Fibroblast of gingiva (primary cell): ENCODE results near the gene PSG6.
"Not testable (repeated sequence)": the region's sequence is repeated elsewhere in the genome, so short reads cannot be mapped to it uniquely, and the experiment has no call there.

Experiments used
- DNase-seq: peaks from one replicate; pipeline ENCODE4 v3.0.0-alpha.2; 2011; ENCODE audit warnings: low read depth

The PSG6 gene

GRCh38 chr19:42917634-42918033 is at the start of gene PSG6:
Gene PSG6, minus strand, starts transcription at chr19:42917894. Its CDS starts 102 bp downstream, at chr19:42917792.
- not testable (repeated sequence) for DNase-seq

GRCh38 chr19:42965176-42965575 is 47.5 kb upstream of the PSG6 start:
- DNase-seq: no peak

GRCh38 chr19:42961119-42961518 is 43.4 kb upstream of the PSG6 start:
- no peak for DNase-seq

DNA sequence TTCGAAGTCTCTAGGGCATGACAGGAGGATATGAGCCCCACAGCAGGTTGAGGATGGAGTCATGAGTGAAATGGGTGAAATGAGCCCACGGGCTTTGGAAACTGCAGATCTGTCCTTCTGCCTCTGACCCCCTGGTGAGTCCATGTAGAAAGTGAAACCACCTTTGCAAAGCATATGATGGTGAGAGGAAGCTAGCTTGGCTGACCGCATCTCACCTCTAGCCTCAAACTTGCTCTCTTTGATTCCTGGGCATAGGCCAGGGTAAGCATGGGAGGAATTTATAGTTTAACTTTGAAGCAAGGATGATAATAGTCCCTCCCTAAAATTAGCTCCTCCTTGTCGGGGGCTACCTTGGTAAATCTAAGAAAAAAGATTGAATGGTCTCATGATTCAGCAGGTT is 34.4 kb upstream of the PSG6 start:
- DNase-seq: not testable (repeated sequence)

GRCh38 chr19:42951476-42951875 is 33.8 kb upstream of the PSG6 start:
- not testable (repeated sequence) for DNase-seq

DNA sequence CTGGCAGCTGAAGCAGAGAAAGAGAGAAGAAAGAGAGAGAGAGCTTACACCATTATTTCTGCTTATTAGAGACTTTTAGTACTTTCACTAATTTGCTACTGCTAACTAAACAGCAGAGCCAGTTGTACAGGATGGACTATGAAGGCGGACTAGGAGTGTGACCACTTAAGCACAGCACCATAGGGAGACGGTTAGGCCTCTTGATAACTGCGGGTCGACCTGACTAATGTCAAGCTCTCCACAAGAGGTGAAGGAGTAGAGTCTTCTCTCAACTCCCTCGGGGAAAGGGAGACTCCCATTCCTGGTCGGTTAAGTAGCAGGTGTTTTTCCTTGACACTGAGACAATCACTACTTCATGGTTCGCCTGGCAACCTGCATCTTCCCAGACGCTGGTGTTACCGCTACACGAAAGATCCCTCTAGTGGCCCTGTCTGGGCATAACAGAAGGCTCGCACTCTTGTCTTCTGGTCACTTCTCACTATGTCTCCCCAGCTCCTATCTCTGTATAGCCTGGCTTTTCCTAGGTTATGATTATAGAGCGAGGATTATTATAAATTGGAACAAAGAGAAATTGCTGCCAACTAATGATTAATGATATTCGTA is 24.6 kb upstream of the PSG6 start:
- peak; percentile 18 for DNase-seq

DNA sequence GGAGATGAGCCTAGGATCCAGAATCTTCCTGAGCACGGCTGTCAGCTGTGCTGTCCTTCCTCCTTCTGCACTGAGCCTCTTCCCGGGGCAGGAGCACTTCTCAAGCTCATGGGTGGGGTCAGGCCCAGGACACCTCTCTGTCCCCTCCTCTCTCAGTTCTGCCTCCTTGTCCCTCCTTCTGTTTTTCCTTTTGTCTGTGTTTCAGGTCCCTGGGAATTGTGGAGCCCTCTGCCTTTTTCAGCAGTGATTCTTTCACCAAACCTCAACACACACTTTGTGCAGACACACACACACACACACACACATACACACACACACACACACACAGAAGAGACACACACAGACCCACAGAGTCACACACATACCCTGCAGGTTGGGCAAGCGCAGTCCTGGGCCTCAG is 19.4 kb upstream of the PSG6 start, which contains the start of gene PSG7:
Gene PSG7 (minus strand): TSS at position 101 of the 400 bp plus-strand sequence. CDS start 131 bp downstream, outside the sequence.
- not testable (repeated sequence) for DNase-seq

- not testable (repeated sequence) for DNase-seq
Observed at GRCh38 chr19:42934726-42935125, 17.0 kb upstream of the PSG6 start.

DNA sequence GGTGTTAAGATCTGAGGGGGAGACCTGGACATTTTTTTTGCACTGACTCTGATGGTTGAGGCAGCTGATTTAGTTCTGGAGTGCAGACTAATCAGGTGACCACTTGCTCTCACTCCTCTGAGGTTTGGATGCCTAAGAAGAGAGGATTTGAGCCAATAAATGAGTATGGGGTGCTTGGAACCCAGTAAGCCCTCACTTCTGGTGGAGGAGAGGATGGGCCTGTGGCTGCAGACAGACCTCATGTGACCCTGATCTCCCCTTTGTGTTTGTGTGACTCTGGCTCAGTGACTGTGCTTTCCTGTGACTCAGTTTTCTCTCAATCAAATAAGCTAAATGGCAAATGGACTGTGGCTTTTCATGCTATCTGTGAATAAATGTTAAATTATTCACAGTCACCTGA is 16.5 kb upstream of the PSG6 start:
- DNase-seq: not testable (repeated sequence)

DNA sequence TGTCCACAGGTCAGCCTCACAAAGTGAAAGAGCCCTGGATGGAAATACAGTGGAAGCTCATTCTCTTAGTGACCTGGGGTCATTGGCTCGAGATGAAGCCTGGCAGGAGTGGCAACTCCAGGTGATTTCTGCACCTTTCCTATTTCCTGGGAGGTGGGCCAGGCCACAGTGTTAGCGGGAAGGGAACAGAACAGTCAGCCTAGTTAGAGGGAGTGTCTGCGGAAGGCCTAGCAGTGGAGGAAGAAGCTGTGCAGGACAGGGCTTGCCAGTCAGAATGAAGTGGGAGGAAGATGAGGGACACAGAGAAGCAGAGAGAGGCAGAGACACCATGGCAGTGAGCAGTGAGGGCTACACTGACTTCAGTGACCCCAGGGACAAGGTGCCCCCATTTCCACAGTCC is 15.7 kb upstream of the PSG6 start:
- DNase-seq: not testable (repeated sequence)

DNA sequence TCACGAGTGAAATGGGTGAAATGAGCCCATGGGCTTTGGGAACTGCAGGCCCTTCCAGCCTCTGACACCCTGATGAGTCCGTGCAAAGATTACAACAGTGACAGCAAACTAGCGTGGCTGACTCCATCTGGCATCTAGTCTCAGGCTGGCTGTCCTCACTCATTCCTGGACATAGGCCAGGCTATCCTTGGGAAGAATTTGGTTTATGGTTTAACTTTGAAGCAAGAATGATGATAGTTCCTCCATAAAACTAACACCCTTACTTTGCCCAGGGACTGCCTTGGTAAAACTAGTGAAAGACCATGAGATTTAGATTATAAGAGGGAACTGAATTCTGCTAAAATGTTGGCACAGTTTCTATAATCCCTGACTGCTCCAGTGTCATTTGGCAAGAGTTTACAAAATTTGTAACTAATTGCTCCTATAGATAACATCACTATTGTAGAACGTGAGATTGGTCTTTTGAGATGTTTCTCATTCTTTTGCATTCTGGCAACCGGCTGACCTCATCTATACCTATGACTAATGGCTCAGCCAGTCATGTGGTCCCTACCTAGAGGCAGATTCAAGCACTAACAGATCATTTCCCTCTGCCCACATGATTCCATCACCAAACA is 14.9 kb upstream of the PSG6 start:
- peak; percentile 83 for DNase-seq

DNA sequence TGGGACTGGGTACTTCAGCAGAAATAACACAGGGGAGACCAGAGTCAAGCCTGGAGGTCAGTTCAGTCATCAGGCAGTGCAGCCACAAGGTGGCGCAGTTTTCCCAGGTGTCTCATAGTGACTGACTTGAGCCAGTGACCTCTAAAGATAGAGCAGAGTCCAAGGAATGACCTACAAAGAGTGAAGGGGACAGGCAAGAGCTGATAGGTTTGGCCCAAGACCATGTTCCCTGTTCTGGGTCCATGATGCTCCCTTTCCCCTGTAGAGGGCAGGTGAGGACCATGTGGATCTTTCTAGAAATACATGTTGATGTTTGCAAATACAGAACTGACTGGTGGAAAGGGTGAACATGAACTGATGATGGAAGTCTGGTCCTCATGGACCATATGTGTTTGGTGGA is 12.5 kb upstream of the PSG6 start:
- DNase-seq: peak; percentile 36

- DNase-seq: no peak
Observed at GRCh38 chr19:42928896-42929295, 11.2 kb upstream of the PSG6 start.

- DNase-seq: no peak
Observed at GRCh38 chr19:42926781-42927180, 9.1 kb upstream of the PSG6 start.

GRCh38 chr19:42923106-42923505 is 5.4 kb upstream of the PSG6 start:
- peak; percentile 56 for DNase-seq

- not testable (repeated sequence) for DNase-seq
Observed at GRCh38 chr19:42920971-42921370, 3.3 kb upstream of the PSG6 start.

GRCh38 chr19:42919757-42920079 is 2.0 kb upstream of the PSG6 start:
- no peak for DNase-seq

DNA sequence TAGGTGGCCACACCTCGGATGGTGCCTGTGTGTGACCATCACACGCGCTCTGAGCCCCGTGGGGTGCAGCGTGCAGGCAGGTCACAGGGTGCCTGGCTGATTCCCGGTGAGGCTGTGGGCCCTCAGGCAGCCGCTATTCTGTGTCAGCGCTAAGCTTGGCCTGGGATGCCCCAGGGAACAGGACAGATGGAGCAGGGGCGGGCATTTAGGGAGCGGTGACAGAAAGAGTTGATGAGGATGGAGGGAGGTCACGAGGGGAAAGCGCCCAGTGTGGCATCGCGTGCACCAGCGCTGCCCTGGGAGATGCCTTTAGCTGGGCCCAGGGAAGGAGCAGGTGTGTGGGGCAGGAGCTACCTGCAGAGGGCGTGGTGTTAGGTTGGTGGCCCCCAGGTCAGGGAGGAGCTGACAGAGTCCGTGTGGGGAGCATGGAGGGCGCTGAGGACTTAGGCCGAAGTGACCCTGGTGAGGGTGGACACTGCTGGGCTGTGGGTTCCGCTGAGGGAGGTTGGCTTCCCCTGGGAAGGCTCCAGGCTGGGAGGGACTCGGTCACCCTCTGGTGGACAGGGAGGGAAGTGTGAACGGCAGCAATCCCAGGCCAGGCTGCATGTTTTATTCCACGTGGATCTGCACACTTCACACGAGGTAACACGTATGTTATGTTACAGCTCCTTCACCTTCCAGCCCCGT is 1.5 kb upstream of the PSG6 start:
- not testable (repeated sequence) for DNase-seq

- not testable (repeated sequence) for DNase-seq
Observed at GRCh38 chr19:42918377-42919069, 829 bp upstream of the PSG6 start.

GRCh38 chr19:42916931-42917330 is 763 bp downstream of the PSG6 start:
- DNase-seq: not testable (repeated sequence)

- DNase-seq: not testable (repeated sequence)
Observed at GRCh38 chr19:42913516-42913915, 4.2 kb downstream of the PSG6 start.

GRCh38 chr19:42912941-42913340 is 4.8 kb downstream of the PSG6 start:
- DNase-seq: not testable (repeated sequence)

DNA sequence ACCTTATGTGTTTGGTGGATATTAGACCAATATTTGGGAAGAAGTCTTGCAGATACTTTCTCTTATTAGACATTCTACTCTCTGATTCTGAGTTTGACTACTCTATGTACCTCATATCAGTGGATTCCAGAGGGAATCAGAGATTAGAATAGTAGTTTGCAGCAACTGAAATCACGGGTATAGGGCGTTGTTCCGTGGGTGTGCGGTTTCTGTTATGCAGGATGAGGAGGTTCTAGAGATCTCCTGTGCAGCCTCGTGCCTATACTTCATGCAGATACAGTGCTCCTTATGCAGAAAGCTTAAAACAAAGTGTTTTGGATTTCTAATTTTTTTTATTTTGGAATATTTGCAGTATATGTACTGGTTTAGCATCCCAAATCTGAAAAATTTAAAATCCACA is 6.0 kb downstream of the PSG6 start:
- DNase-seq: not testable (repeated sequence)
